GM19099 (cell line): ENCODE measurements around the gene TMEM164.
A peak's percentile ranks its signal among the peaks of the same experiment; 100 is the strongest.

ENCODE experiments used
- POLR2A ChIP-seq: IDR thresholded peaks from 3 replicates; pipeline ENCODE4 v1.6.1; 2011; ENCODE audit warnings: low read depth; ENCODE audit not compliant: insufficient read length; ENCODE audit errors: extremely low read depth

TMEM164 gene

DNA sequence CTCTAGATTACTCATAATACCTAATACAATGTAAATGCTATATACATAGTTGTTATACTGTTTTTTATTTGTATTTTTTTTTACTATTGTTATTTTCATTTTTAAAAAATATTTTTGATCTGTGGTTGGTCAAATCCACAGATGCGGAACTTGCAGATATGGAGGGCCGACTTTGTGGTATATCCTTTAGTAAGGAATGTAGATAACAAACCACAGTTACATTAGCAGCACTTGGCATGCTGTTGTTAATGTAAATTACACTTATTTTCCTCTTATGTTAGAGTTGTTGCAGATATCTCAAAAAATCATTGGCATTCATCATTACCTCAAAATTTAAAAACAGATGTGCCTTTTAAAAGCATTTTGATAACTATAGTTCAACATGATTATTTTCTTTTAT is 151.0 kb downstream of the TMEM164 start:
- TF ChIP-seq POLR2A = no peak

DNA sequence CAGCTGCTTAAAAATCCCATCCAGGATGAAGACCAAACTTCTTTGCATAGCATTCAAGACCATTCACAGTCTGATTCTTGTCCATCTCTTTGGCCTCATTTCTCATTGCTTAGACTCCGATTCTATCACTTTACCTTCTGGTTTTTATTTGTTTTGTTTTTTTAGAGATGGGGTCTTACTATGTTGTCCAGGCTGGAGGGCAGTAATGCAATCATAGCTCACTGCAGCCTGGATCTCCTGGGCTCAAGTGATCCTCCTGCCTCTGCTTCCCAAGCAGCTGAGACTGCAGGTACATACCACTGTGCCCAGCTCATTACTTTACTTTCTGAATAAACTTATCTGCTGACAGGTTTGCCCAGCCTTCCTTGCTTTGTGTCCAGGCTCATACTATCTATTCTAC is 152.8 kb downstream of the TMEM164 start:
- no peak for TF ChIP-seq POLR2A

DNA sequence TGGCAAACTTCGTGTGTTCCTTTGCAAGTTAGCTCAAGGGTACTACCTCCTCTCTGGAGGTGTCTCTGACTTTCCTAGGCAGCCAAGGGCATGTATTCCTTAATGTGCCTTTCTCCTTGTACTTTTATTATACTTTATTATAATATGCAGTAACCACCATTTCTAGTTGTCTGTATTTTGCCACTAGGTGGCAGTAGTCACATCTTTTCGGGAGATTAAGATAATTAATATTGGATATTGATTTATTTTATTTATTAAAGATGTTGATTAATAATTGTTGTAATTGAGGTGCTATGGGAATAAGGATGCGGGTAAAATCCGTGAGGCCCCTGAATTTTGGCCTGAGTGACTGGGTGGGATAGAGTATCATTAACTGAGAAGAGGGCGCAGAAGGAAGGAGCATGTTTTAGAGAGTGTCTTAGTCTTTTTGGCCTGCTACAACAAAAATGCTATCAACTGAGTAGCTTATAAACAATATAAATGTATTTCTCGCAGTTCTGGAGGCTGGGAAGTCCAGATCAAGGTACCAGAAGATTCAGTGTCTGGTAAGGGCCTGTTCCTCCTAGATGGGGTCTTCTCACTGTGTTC is 153.3 kb downstream of the TMEM164 start:
- no peak for TF ChIP-seq POLR2A

DNA sequence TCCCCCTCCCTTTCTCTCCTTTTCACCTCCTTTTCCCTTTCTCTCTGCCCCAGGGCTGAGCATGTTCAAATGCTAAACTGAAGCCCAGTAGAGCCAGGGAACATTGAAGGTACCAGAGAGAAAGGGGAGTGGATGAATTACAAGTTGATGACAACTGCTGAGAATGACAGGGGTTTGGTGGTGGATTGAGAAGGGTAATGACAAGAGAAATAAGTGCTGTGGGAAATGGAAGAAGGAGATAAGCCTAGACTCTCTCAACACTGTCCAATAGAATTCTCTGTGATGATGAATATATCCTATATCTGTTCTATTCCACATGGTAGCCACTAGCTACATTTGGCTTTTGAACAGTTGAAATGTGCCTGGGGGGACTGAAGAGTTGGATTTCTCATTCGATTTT is 154.5 kb downstream of the TMEM164 start:
- TF ChIP-seq POLR2A = no peak

DNA sequence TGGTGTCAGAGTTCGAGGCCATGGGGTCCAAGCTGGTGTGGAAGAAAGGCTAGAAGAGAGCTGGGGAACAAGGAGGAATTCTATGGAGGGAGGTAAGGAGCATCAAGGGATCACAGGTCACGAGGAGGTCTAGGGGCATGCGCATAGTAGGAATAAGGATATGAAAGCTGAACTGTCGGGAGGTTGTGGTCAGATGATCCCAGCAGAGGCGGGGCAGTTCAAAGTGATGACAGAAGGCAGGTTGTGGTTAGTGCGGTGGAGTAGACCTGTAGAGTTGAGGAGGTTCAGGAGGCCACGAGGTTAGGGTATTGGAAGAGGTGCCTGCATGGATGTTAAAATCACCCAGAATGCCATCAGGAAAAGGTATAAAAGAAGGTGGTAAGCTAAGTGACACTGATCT is 156.3 kb downstream of the TMEM164 start:
- no peak for TF ChIP-seq POLR2A

DNA sequence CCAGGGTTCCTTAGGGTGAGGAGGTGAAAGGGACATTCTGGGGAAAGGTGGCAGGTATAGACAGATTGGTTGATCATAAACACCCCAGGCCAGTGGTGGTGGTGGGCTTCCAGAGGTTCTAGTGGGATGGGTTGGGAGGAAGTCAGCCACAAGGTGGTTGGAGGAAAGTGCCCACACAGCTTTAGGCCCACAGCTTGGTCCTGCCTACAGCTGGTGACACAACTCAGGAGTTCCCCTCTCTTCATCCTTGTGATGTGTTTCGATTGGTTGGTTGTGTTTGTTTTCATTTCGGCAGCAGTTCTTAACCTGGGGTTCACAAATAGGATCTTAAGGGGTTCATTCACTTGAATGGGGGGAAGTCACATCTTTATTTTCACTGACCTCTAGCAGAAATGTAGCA is 157.0 kb downstream of the TMEM164 start:
- no peak for TF ChIP-seq POLR2A

DNA sequence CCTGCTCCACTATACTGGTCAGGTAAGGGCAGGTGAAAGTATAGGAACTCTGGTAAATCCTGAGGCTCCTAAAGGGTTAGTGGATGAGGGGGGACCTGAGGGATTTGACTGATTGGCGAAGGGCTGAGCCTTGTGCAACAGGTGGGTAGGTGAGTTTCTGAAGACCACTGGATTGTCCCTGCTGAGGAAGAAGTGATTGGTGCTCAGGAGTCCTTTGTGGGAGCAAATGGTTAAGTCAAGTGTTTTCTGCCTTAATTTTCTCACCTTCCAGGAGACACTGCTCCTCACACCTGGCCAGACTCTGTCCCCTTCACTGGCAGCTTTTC is 158.4 kb downstream of the TMEM164 start:
- no peak for TF ChIP-seq POLR2A

DNA sequence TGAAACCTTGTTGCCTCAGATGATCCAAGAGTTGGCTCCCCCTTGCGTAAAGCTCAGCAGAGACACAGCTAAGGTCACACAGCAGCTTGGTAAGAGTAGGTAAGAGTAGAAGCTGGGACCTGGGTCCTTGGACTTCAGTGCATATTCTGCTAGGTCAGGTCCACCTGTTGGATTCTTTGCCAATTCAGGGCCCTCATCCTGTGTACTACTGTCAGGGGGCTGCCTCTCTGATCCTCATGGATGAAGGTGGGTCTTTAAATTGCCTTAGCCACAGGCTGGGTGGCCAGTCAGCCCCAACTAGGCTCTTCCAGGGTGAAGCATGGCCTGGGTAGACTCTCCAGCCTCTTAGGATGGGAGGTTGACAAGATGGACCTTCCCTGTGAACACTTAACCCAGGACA is 159.2 kb downstream of the TMEM164 start:
- TF ChIP-seq POLR2A = no peak

DNA sequence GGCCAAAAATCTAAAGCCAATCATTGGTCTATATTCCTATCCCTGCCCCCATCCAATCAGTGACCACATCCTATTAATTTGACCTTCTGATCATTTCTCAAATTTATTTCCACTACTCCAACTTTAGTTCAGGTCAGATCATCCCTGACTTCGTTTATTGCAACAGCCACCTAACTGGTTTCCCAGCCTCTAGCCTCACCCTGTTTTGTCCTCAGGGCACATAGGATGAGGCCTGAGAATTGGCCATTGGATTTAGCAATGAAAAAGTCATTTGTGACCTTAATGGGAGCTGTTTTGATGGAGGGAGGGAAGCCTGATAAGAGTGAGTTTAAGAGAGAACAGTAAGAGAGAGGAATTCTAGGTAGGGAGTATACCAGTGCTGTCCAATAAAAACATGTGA is 160.0 kb downstream of the TMEM164 start:
- no peak for TF ChIP-seq POLR2A

DNA sequence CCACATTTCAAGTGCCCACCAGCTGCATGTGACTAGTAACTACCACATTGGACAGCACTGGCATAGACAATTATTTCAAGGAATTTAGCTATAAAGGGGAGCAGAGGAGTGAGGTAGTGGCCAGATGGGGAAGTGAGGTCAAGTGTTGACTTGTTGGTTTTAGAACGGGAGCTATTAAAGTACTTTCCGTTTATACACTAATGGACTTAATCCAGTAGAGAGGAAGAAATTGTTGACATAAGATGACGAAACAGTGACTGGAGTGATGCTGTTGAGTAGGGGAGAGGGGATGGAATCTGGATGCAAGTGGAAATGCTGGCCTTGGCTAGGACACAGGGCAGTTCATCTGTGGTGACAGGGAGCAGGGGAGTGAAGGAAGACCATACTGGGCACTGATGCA is 160.6 kb downstream of the TMEM164 start:
- TF ChIP-seq POLR2A = no peak

DNA sequence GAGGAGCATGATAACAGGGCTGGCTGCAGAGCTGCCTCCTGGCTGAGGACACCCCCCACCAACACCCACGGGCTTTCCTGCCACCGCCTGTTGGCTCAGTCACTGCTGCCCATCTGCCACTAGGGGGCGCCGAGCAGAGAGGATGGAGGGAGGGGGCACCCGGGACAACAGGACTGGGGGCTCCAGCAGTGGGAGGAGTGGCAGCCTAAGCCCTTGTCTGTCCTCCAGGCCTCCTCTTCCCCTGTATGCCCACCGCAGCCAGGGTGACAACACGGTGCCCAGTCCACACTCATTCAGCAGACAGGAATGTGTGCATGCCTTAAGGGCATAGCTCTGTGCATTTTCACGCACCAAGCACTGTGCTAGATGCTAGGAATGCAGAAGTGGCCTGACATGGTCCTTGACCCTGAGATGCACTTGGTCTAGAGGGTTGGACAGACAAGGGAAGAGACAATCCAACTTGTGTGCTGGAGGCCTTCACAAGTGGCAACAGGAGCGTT is 165.1 kb downstream of the TMEM164 start:
- no peak for TF ChIP-seq POLR2A

DNA sequence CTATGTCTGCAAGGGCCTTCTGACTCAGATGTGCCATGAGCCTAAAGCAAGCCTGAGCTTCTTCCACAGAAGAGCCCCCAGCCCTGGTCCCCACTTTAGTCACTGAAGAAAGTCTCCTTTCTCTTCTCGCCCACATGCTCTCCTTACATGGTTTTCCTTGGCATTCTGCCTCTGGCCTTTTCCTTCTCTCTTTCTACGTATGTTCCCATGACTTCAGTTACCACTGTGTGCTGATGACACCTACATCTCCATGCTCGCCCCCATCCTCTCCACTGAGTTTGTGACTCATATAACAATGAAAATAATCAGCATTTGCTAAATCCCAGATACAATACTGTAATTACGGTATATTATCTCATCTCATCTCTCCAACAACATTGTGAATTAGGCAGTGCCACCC is 165.7 kb downstream of the TMEM164 start:
- no peak for TF ChIP-seq POLR2A

DNA sequence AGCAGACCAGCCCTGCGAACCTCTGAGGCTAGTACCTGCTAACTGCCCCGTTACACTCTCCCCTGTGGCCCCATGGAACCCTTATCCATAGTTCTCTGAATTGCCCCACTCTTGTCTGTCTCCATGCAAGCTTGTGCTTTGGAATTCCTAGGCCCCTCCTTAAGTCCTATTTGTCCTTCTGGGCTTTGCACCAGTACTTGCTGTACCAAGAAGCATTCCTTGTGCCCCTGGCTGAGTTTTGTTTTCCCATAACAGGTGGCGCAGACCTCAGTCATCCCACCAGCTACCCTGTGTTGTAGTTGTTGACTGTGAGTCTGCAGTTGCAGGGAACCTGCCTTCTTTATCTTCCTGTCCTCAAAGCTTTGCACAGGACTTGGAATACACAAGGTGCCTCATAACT is 167.1 kb downstream of the TMEM164 start:
- TF ChIP-seq POLR2A = no peak

DNA sequence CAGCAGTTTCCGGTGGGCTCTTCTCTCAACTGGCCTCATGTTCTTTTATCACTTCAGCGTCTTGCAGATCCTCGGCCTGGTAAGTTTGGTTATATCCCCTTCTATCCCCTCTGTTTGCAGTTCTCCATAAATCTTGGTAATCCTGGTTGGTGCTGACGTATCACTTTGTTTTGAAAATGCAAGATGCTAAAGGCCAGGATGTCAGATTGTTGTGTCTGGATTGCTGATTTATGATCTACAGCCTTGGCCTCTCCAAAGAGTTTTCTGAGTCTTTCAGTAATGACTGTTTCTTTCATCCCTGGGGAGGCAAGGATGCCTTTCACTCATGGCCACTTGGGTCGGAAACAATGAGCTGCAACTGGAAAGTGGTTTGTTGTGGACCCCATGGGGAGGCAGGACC is 168.5 kb downstream of the TMEM164 start:
- no peak for TF ChIP-seq POLR2A

DNA sequence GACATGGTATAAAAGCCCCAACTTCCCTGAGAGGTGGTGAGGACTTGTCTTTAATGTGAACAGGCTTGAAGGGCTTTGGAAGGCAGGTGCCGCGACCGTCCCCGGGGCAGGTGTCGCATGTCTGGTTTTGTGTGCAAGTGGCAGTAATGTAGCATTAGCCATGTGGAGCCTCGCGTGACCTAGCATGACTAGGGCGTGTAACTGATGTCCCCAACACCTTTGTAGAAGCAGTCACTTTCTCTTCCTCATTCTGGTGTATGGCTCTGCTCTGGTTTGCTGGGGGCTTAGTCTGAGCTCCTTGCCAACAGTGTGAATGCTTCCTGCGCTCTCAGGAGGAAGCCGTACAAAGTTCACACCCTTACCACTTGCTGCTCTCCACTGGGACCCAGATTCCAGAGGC is 169.3 kb downstream of the TMEM164 start:
- TF ChIP-seq POLR2A = peak; percentile 19

DNA sequence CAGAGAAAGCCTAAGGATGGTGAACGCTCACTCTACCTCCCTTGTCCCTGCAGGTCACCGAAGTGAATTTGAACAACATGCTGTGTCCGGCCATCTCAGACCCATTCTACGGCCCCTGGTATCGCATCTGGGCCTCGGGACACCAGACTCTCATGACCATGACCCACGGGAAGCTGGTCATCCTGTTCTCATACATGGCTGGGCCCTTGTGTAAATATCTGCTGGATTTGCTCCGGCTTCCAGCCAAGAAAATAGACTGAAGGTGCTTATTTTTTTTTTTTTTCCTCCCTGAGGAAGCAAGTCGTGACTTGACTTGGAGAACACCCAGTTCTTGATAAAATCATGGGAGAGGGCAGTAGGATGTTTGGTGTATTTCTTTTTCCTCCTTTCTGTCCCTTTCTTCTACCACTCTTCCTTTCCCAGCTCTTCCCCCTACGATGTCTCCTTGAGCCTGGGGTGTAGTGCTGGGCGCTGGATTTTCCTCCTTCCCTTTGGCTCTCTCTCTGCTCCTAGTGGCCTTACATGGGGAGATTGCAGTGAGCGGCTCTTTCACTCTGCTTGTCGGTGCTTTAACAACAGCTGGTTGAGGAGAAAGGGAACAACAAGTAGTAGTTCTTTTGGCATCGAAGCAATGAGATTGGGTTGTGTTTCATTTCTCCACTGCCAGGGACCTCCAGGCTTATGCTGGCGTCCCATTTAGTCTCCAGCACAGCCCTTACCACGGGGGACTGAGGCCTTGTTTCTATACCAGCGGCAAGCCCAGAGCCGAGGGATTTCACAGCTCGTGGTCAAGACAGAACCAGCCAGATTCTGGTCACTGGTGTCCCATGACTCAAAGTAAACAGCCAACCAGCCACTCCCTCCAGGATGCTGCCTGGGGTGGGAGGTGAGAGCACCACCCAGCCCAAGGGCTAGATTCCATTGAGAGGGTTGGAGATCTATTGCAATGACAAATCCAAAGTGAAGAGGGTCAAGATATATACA is 170.6 kb downstream of the TMEM164 start:
- TF ChIP-seq POLR2A = no peak

DNA sequence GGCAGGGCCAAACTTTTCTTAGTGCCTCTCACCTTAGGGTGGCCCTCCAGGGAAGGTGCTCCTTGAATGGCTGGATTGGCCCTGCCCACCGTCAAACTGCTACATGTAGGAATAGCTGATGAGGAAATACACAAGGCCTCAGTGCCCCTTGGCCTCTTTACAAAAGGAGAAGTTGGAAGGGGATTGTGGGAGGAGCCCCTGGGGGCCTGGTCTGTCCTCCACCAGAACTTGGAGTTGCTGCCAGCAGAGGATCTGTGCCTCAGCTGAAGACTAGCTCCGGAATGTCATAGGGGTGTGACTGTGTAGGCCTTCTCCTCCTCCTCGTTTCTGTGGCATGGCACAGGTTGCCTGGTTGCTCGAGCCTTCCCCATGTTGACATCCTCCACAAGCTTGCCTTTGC is 172.2 kb downstream of the TMEM164 start:
- no peak for TF ChIP-seq POLR2A

DNA sequence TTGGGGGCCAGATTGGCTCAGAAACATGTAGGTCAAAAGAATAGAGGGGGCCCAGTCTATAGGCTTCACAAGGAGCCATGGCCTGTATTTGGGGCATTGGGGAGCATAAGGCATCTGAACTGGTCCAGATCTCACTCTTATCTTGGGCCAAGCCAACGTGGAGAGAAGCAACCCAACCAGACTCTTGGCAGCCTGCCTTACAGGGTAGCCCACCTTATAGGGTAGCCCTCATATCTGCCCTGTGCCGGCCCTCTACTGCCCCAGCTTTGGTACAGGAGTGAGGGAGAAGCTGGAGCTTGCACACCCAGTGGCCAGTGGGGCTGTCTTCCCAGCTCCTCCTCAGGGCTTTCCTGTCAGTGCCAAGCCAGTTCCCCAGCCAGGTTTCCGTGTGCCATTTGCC is 172.8 kb downstream of the TMEM164 start:
- no peak for TF ChIP-seq POLR2A
